Transverse colon (tissue), 4 donors: Measurements from ENCODE around the gene ADGRG2. TPM values are rescaled to one million over a fixed set of nuclear protein-coding genes. Genes with fewer than 3 reads are reported as not detected.

Source experiments
- DNase-seq: peaks from one replicate; pipeline ENCODE4 v3.0.0-alpha.2; 2019
- H3K27ac ChIP-seq, 4 donors: fragments of 200-600 bp; sonication (generic); 2 replicates each; pipeline ENCODE4 v1.5.1; 2016 to 2018; ENCODE audit warnings: inconsistent platforms in 4 of 4
- H3K27me3 ChIP-seq: fragments of 200-600 bp; sonication (generic); 2 replicates; pipeline ENCODE4 v1.5.1; 2017; ENCODE audit warnings: inconsistent platforms
- H3K36me3 ChIP-seq, 4 donors: fragments of 200-600 bp; sonication (generic); 2 replicates each; pipeline ENCODE4 v1.5.1; 2017 to 2019; ENCODE audit warnings: inconsistent platforms in 4 of 4
- H3K4me1 ChIP-seq, 4 donors: fragments of 200-600 bp; sonication (generic); 2 replicates each; pipeline ENCODE4 v1.5.1; 2017 to 2020; ENCODE audit warnings: inconsistent platforms in 4 of 4
- H3K4me3 ChIP-seq, 4 donors: fragments of 200-600 bp; sonication (generic); 1 replicate in 1 of 4; 2 replicates in 3 of 4; pipeline versions ENCODE4 v1.5.1 to v1.6.1; 2017 to 2019; ENCODE audit warnings: inconsistent platforms in 4 of 4
- H3K9me3 ChIP-seq, 2 donors: fragments of 200-600 bp; sonication (generic); 2 replicates each; pipeline ENCODE4 v1.5.1; 2017 to 2019; ENCODE audit warnings: inconsistent platforms in 2 of 2
- EP300 ChIP-seq: sonication (generic); formaldehyde crosslinking; IDR thresholded peaks from one replicate; pipeline ENCODE4 v1.6.1; 2017; ENCODE audit warnings: antibody characterized with exemption, low read depth
- POLR2A ChIP-seq: fragments of 450-650 bp; IDR thresholded peaks from one replicate; pipeline ENCODE4 v1.6.1; 2016; ENCODE audit warnings: antibody characterized with exemption, mild to moderate bottlenecking, moderate library complexity
- POLR2AphosphoS5 ChIP-seq, 3 donors: sonication (generic); formaldehyde crosslinking; IDR thresholded peaks; one replicate each; pipeline ENCODE4 v1.6.1; 2016; ENCODE audit warnings: antibody characterized with exemption in 3 of 3
- WGBS, 2 donors: methylation state at CpG; one replicate each; pipeline ENCODE4 v1.1.5; 2018; ENCODE audit warnings: low coverage in 1 of 2; 5-methylcytosine and 5-hydroxymethylcytosine counted together
- in situ Hi-C, 4 donors: fragments of 200-750 bp; cut with MboI; loops; one replicate each; pipeline versions ENCODE4 v1.15.0 to v1.15.1; 2017; ENCODE audit warnings: low sequenced_read_pairs in 3 of 4, low pct_ligation_motif_present in 1 of 4, low pct_unique_long_range_greater_than_20kb in 1 of 4
- intact Hi-C: fragments of 100-400 bp; cut with DNase I; formaldehyde crosslinking; loops from one replicate; pipeline ENCODE4 v1.15.1; 2023; ENCODE audit warnings: low total_unique reads
- total RNA-seq, 4 donors: library from RNA; depleted of rRNA; stranded (reverse); fragments of >200 nt; gene quantifications; one replicate each; pipeline ENCODE4 v1.1.0, GENCODE V29; 2016
- TF ChIP-seq, protein P1 (sequence below), 5 experiments: fragments of 200-600 bp in 3 of 5; fragments of 450-650 bp in 2 of 5; sonication (generic) in 3 of 5; IDR thresholded peaks; 1 replicate in 2 of 5; 2 replicates in 3 of 5; pipeline ENCODE4 v1.5.1; 2016 to 2017; ENCODE audit warnings: antibody characterized with exemption in 5 of 5, inconsistent platforms in 3 of 5, mild to moderate bottlenecking in 2 of 5, moderate library complexity in 1 of 5

ADGRG2 gene
- total RNA-seq, 4 donors from 2014 or later: 0.41 to 0.64 TPM; not detected in 2

DNA sequence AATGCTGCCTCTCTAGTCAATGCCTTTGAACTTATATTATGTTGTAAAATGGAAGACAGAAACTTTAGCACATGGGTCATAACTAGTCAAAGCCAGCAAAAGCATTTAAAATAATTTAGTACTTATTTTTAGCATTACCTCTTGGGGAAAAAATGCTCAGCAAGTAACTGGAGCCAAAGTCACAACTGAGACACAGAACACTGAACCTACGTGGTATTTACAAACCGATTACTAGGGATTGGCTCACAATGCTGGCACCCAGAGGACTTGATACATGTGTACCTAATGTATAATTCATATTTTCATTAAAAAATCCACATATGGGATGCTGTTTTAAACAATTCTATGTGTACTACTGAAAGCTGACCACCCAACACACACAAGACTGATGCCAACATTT lies 176.8 kb downstream of the ADGRG2 start:
- Histone ChIP-seq H3K27me3 (no peaks in the 10 kb centered on the region), H3K27ac (no peak overlapping the region), H3K4me1 (no peaks in the 10 kb centered on the region), H3K36me3 (no peaks in the 10 kb centered on the region), H3K4me3 (no peak overlapping the region), H3K9me3 (no peaks in the 10 kb centered on the region)
- in situ Hi-C loops: loop anchor here in 1 of 4 donors (25.0 kb wide), 1 partner anchor 367 kb away; no protein-coding TSS in a partner anchor
- intact Hi-C loops: no loop called here
- WGBS, 2 donors: 78% methylated on average over 2 of the region's 2 CpGs; no CpG with 5 or more reads in 1 of the 2 donors
- TF ChIP-seq, protein P1, sequence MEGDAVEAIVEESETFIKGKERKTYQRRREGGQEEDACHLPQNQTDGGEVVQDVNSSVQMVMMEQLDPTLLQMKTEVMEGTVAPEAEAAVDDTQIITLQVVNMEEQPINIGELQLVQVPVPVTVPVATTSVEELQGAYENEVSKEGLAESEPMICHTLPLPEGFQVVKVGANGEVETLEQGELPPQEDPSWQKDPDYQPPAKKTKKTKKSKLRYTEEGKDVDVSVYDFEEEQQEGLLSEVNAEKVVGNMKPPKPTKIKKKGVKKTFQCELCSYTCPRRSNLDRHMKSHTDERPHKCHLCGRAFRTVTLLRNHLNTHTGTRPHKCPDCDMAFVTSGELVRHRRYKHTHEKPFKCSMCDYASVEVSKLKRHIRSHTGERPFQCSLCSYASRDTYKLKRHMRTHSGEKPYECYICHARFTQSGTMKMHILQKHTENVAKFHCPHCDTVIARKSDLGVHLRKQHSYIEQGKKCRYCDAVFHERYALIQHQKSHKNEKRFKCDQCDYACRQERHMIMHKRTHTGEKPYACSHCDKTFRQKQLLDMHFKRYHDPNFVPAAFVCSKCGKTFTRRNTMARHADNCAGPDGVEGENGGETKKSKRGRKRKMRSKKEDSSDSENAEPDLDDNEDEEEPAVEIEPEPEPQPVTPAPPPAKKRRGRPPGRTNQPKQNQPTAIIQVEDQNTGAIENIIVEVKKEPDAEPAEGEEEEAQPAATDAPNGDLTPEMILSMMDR (IDR thresholded peaks at IDR 0.05): no peak
- TF ChIP-seq POLR2AphosphoS5 (IDR thresholded peaks at IDR 0.05) (no peak), POLR2A (no peak), EP300 (no peak)
- no peak for DNase-seq

DNA sequence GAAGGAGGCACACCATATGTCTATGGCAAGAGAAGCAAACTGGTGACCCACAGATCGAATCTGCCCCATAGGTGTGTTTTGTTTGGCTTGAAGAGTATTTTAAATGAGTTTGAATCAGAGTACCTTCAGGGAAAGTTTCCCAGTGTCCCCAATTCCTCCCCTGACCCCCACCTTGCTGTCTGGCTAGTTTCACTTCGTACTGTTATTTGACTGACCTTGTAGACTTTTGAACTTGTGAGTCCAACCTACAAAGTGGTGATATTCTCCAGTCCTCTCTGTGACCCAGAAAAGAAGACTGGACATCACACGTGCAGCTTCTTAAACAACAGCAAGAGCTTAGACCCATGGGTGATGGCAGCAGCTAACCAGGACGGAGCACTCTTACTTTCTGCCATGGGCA lies 177.8 kb downstream of the ADGRG2 start:
- Histone ChIP-seq H3K36me3 (no peaks in the 10 kb centered on the region), H3K27ac (no peak overlapping the region), H3K4me3 (no peak overlapping the region), H3K4me1 (no peaks in the 10 kb centered on the region), H3K9me3 (no peaks in the 10 kb centered on the region), H3K27me3 (no peaks in the 10 kb centered on the region)
- WGBS, 2 donors: 60 to 70% methylated on average over 3 to 4 of the region's 4 CpGs
- TF ChIP-seq EP300 (no peak), POLR2A (no peak), POLR2AphosphoS5 (IDR thresholded peaks at IDR 0.05) (no peak)
- TF ChIP-seq, protein P1 (IDR thresholded peaks at IDR 0.05): no peak
- in situ Hi-C loops (loop anchor here in 1 of 4 donors (25.0 kb wide), 1 partner anchor 368 kb away; no protein-coding TSS in a partner anchor), intact Hi-C loops (no loop called here)
- DNase-seq: no peak

DNA sequence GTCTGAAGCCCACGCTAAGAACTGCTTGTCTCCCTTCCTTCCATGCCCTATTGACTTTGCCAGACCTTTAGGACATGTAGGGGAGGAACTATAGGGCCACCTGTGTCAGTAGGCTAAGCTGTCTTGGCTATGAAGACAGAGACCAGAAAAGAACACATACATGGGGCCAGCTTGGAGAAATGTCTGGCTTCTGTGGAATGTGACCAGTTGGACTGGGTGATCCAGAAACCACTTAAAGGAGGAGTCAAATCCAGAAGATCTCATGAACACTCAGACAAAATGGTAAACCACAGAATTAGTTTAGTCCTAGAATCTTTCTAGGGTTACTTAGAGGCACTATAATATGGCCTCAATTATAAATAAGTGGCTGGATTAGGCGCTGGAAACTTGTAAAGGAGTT lies 180.4 kb downstream of the ADGRG2 start:
- TF ChIP-seq POLR2A (no peak), EP300 (no peak), POLR2AphosphoS5 (IDR thresholded peaks at IDR 0.05) (no peak)
- TF ChIP-seq, protein P1 (IDR thresholded peaks at IDR 0.05): no peak
- Histone ChIP-seq H3K4me3 (no peak overlapping the region), H3K4me1 (no peaks in the 10 kb centered on the region), H3K27me3 (no peaks in the 10 kb centered on the region), H3K36me3 (no peaks in the 10 kb centered on the region), H3K27ac (no peak overlapping the region), H3K9me3 (no peaks in the 10 kb centered on the region)
- DNase-seq: no peak
- 79% methylated on average over 2 of the region's 2 CpGs; no CpG with 5 or more reads in 1 of the 2 donors for WGBS, 2 donors
- in situ Hi-C loops (loop anchor here in 1 of 4 donors (25.0 kb wide), 1 partner anchor 370 kb away; no protein-coding TSS in a partner anchor), intact Hi-C loops (no loop called here)

Other genes starting within 250 kb of the ADGRG2 start
- gene PHKA2, start 138.4 kb downstream of the ADGRG2 start, total RNA-seq: 10 to 100 TPM; 23.8 to 46.4 (median 30.4) TPM
- gene PDHA1, start 221.5 kb upstream of the ADGRG2 start, total RNA-seq: 100 to 1,000 TPM in 3 of 4 donors, 10 to 100 TPM in 1; 77.4 to 264 (median 189) TPM